HEK293T (cell line): ENCODE results near the gene MRPL11.
"Not testable (repeated sequence)": the region's sequence is repeated elsewhere in the genome, so short reads cannot be mapped to it uniquely, and the experiment has no call there.

ENCODE experiments used
- CTCF ChIA-PET: fragments of 350-600 bp; formaldehyde crosslinking; extraction: SDS; loops from one replicate; lab custom pipeline; 2021; ENCODE audit warnings: antibody characterized with exemption, inconsistent platforms; lab: Yijun Ruan, JAX
- POLR2A ChIA-PET: fragments of 350-600 bp; formaldehyde crosslinking; extraction: SDS; loops from one replicate; lab custom pipeline; 2020; ENCODE audit warnings: antibody characterized with exemption, inconsistent platforms; lab: Yijun Ruan, JAX
- DNase-seq: peaks from one replicate; pipeline ENCODE4 v3.0.0; 2012; ENCODE audit warnings: mixed read lengths; ENCODE audit errors: extremely low spot score
- ARNT ChIP-seq: fragments of 450-650 bp; IDR thresholded peaks from 2 replicates; pipeline ENCODE4 v1.6.1; 2017; ENCODE audit warnings: mild to moderate bottlenecking
- BHLHE40 ChIP-seq: fragments of 450-650 bp; IDR thresholded peaks from 2 replicates; pipeline ENCODE4 v1.6.1; 2016; ENCODE audit warnings: mild to moderate bottlenecking, moderate library complexity, borderline replicate concordance
- CTBP1 ChIP-seq: fragments of 450-650 bp; IDR thresholded peaks from 2 replicates; pipeline ENCODE4 v1.6.1; 2016; ENCODE audit warnings: borderline replicate concordance
- ELF4 ChIP-seq: fragments of 450-650 bp; IDR thresholded peaks from 2 replicates; pipeline ENCODE4 v1.6.1; 2017; ENCODE audit warnings: antibody characterized with exemption
- FOXA1 ChIP-seq: fragments of 450-650 bp; IDR thresholded peaks from 2 replicates; pipeline ENCODE4 v1.6.1; 2016; ENCODE audit warnings: mild to moderate bottlenecking
- FOXM1 ChIP-seq: fragments of 450-650 bp; IDR thresholded peaks from 2 replicates; pipeline ENCODE4 v1.6.1; 2017; ENCODE audit warnings: mild to moderate bottlenecking, borderline replicate concordance
- HDGF ChIP-seq: fragments of 450-650 bp; IDR thresholded peaks from 2 replicates; pipeline ENCODE4 v1.6.1; 2017; ENCODE audit warnings: antibody characterized with exemption, borderline replicate concordance
- L3MBTL2 ChIP-seq: fragments of 450-650 bp; conservative IDR thresholded peaks from 2 replicates; pipeline ENCODE4 v1.6.1; 2016; ENCODE audit warnings: mild to moderate bottlenecking
- NFRKB ChIP-seq: fragments of 450-650 bp; IDR thresholded peaks from 2 replicates; pipeline ENCODE4 v1.6.1; 2016; ENCODE audit warnings: mild to moderate bottlenecking, moderate library complexity
- SP1 ChIP-seq: fragments of 450-650 bp; IDR thresholded peaks from 2 replicates; pipeline ENCODE4 v1.6.1; 2017
- SUZ12 ChIP-seq: fragments of 450-650 bp; IDR thresholded peaks from 2 replicates; pipeline ENCODE4 v1.6.1; 2016; ENCODE audit warnings: mild to moderate bottlenecking
- TARDBP ChIP-seq: fragments of 450-650 bp; IDR thresholded peaks from 2 replicates; pipeline ENCODE4 v1.6.1; 2016
- ZNF384 ChIP-seq: fragments of 450-650 bp; IDR thresholded peaks from 2 replicates; pipeline ENCODE4 v1.6.1; 2016
- TF ChIP-seq, protein P1 (sequence below): fragments of 450-650 bp; IDR thresholded peaks from 2 replicates; pipeline ENCODE4 v1.6.1; 2016

MRPL11 gene

DNA sequence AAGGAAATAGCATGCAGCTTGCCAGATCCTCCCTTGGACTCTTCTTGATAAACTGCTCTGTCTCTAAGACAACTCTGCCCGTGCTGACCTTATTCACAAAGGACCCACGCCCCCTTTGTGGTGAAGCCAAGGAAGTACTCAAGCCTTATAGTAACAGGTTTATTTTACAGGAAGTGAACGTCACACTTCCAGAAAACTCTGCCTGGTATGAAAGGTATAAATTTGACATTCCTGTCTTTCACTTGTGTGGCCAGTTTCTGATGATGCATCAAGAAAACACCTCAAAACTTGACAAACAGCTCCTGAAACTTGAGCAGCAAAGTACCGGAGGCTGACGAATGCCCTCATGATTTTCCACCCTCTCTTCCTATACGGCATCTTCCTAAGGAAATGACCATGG, 15.6 kb upstream of the MRPL11 start:
- no peak for DNase-seq
- TF ChIP-seq FOXM1: no peak
- CTCF ChIA-PET: no interaction called here
- POLR2A ChIA-PET: interaction anchor here (0.9 to 1.3 kb wide), 2 partner anchors 13 to 15 kb away, joined by 3 to 5 read pairs; partner anchors contain the start of genes MRPL11 and PELI3

DNA sequence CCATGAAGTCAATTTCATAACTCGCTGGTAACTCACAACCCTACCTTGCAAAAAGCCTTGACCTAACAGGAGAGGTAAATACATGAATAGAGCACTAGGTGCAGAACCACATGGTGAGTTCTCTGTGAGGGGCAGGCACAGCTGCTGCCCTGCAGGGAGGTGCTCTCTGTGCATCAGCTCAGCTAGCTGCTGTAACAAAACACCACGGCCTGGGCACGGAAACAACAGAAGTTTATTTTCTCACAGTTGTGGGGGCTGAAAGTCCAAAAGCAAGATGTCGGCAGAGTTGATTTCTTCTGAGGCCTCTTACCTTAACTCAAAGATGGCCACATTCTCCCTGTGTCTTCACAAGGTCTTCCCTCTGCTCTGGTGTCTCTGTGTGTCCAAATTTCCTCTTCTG, 13.0 kb upstream of the MRPL11 start:
- POLR2A ChIA-PET: no interaction called here
- CTCF ChIA-PET: no interaction called here
- DNase-seq: no peak
- TF ChIP-seq L3MBTL2 (no peak), ELF4 (no peak), ARNT (no peak), FOXA1 (no peak), HDGF (no peak), CTBP1 (no peak), SUZ12 (no peak)
- TF ChIP-seq, protein P1, sequence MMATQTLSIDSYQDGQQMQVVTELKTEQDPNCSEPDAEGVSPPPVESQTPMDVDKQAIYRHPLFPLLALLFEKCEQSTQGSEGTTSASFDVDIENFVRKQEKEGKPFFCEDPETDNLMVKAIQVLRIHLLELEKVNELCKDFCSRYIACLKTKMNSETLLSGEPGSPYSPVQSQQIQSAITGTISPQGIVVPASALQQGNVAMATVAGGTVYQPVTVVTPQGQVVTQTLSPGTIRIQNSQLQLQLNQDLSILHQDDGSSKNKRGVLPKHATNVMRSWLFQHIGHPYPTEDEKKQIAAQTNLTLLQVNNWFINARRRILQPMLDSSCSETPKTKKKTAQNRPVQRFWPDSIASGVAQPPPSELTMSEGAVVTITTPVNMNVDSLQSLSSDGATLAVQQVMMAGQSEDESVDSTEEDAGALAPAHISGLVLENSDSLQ: no peak

DNA sequence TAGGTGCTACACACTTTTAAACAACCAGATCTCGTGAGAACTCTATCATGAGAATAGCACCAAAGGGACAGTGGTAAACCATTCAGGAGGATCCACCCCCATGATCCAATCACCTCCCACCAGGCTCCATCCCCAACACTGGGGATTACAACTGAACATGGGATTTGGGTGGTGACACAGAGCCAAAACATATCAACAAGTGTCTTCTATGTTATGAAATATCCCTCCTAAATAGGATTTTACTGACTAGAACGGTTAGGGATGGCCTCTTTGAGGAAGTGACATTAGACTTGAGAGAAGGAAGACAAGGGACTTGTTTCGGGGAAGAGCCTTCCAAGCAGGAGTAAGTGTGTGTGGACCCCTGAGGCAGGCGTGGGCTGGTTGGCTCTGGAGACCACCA, 11.9 kb upstream of the MRPL11 start:
- DNase-seq: no peak
- ChIA-PET POLR2A (no interaction called here), CTCF (no interaction called here)
- TF ChIP-seq, protein P1: no peak
- TF ChIP-seq TARDBP (no peak), CTBP1 (no peak), SP1 (no peak)

DNA sequence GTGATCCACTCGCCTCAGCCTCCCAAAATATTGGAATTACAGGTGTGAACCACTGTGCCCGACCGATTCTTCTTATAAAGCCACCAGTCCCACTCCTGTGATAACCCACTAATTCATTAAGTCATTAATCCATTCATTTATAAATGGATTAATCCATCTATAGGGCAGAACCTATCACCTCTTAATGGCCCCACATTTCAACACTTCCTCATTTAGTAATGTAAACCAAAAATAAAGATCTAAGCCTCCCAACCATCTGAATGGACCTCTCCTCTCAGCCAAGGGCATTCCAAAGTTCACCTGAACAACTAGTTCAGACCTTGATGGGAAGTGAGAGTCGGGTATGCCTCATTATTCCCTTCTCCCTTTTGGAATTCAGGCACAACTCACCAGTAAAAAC, 9.9 kb upstream of the MRPL11 start:
- no peak for DNase-seq
- CTCF ChIA-PET: no interaction called here
- no peak for TF ChIP-seq BHLHE40
- no peak for TF ChIP-seq TARDBP
- TF ChIP-seq, protein P1: no peak
- TF ChIP-seq ARNT: no peak
- TF ChIP-seq L3MBTL2: no peak
- no peak for TF ChIP-seq ZNF384
- POLR2A ChIA-PET: no interaction called here

- no peak for DNase-seq
- ChIA-PET CTCF (interaction anchor here (1.4 kb wide), 1 partner anchor 8 kb away, joined by 6 read pairs; the partner anchor contains the start of gene MRPL11), POLR2A (no interaction called here)
- TF ChIP-seq ELF4: no peak
Observed at GRCh38 chr11:66447012-66447411, 8.4 kb upstream of the MRPL11 start.

DNA sequence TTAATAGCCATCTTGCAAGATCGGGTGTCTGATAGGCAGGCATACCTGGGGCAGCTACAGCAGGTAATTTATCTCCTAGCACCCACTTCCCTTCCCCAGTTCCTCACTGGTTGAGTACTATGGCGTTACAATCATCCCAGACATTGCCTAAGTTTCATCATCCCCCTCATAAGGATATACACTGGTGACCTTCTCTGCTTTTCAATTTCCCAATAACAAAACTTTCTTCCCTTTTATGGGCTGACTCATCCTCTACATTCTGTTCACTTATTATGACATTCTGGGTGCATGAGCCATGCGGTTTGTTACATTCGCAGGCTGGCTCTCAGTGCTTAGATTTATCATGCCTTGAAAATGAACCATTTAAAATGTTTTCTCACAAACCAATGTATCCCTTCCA, 5.0 kb upstream of the MRPL11 start:
- POLR2A ChIA-PET: no interaction called here
- no peak for DNase-seq
- TF ChIP-seq NFRKB (no peak), FOXM1 (no peak), FOXA1 (no peak), ARNT (no peak), SUZ12 (no peak), ELF4 (no peak), TARDBP (no peak), BHLHE40 (no peak), L3MBTL2 (no peak), ZNF384 (no peak), SP1 (no peak)
- CTCF ChIA-PET: no interaction called here

GRCh38 chr11:66440940-66441282, 2.3 kb upstream of the MRPL11 start:
- DNase-seq, POLR2A ChIA-PET, CTCF ChIA-PET: not testable (repeated sequence)

DNA sequence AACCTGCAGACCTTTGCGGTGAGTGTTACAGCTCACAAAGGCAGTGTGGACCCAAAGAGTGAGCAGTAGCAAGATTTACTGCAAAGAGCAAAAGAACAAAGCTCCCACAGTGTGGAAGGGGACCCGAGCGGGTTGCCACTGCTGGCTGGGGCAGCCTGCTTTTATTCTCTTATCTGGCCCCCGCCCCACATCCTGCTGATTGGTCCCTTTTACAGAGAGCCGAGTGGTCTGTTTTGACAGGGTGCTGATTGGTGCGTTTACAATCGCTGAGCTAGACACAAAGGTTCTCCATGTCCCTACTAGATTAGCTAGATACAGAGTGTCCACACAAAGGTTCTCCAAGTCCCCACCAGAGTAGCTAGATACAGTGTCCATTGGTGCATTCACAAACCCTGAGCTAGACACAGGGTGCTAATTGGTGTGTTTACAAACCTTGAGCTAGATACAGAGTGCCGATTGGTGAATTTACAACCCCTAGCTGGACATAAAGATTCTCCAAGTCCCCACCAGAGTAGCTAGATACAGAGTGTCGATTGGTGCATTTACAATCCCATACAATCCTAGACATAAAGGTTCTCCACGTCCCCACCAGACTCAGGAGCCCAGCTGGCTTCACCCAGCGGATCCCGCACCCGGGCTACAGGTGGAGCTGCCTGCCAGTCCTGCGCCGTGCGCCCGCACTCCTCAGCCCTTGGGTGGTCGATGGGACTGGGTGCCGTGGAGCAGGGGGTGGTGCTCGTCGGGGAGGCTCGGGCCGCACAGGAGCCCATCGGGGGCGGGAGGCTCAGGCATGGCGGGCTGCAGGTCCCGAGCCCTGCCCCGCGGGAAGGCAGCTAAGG, 1.7 kb upstream of the MRPL11 start:
- DNase-seq, POLR2A ChIA-PET: not testable (repeated sequence)
- CTCF ChIA-PET: interaction anchor here (1.7 to 1.8 kb wide), 2 partner anchors 19 to 54 kb away, joined by 6 to 12 read pairs; no protein-coding TSS in a partner anchor
